Anterior cingulate cortex (tissue), 58 donors: ENCODE data around the gene SLC22A17.
A peak's percentile ranks its signal among the peaks of the same experiment; 100 is the strongest.

Experiments
- DNase-seq, 58 donors: peaks; one replicate each; lab custom pipeline; 2025; lab: John Stamatoyannopoulos, UW

The SLC22A17 gene

GRCh38 chr14:23365036-23365731 is 12.5 kb upstream of the SLC22A17 start, which contains the start of gene EFS:
Gene EFS, minus strand, starts transcription at chr14:23365172. Its CDS starts 147 bp downstream, at chr14:23365025.
- peak in 37 of 58 donors; percentile 2 to 62 (median 36) for DNase-seq

- peak in 42 of 58 donors; percentile 19 to 86 (median 52) for DNase-seq
Measured at GRCh38 chr14:23364164-23365035, 11.7 kb upstream of the SLC22A17 start.

- DNase-seq: no peak
Measured at GRCh38 chr14:23362200-23362599, 9.5 kb upstream of the SLC22A17 start.

- no peak for DNase-seq
Measured at GRCh38 chr14:23361763-23362162, 9.1 kb upstream of the SLC22A17 start.

GRCh38 chr14:23361320-23361719 is 8.6 kb upstream of the SLC22A17 start:
- DNase-seq: peak in 14 of 58 donors; percentile 10 to 68 (median 46)

- peak in 44 of 58 donors; percentile 5 to 83 (median 56) for DNase-seq
Measured at GRCh38 chr14:23360496-23360895, 7.8 kb upstream of the SLC22A17 start.

- DNase-seq: no peak
Measured at GRCh38 chr14:23359722-23360447, 7.2 kb upstream of the SLC22A17 start.

- DNase-seq: no peak
Measured at GRCh38 chr14:23359167-23359626, 6.5 kb upstream of the SLC22A17 start.

GRCh38 chr14:23358553-23359166 is 6.0 kb upstream of the SLC22A17 start:
- DNase-seq: no peak

- no peak for DNase-seq
Measured at GRCh38 chr14:23358042-23358441, 5.4 kb upstream of the SLC22A17 start.

GRCh38 chr14:23357261-23357660 is 4.6 kb upstream of the SLC22A17 start:
- DNase-seq: no peak

- DNase-seq: no peak
Measured at GRCh38 chr14:23356662-23357061, 4.0 kb upstream of the SLC22A17 start.

- DNase-seq: no peak
Measured at GRCh38 chr14:23355871-23356435, 3.3 kb upstream of the SLC22A17 start.

GRCh38 chr14:23354990-23355389 is 2.3 kb upstream of the SLC22A17 start:
- no peak for DNase-seq

- DNase-seq: no peak
Measured at GRCh38 chr14:23353433-23353780, 720 bp upstream of the SLC22A17 start.

- DNase-seq: peak in 20 of 58 donors; percentile 17 to 76 (median 57)
Measured at GRCh38 chr14:23351681-23352505, 794 bp downstream of the SLC22A17 start.

- DNase-seq: no peak
Measured at GRCh38 chr14:23349156-23349845, 3.4 kb downstream of the SLC22A17 start.

GRCh38 chr14:23348297-23348655 is 4.4 kb downstream of the SLC22A17 start:
- no peak for DNase-seq
